MCF 10A (cell line): Measurements from ENCODE around the gene KLHL25. TPM values are rescaled to one million over a fixed set of nuclear protein-coding genes. Genes with fewer than 3 reads are reported as not detected.

Source experiments
- BruUV-seq: library from RNA; stranded (reverse); fragments of 400-500 nt; replicated peaks from 2 replicates; lab custom pipeline; 2021; lab: Mats Ljungman, UMichigan
- CTCF ChIA-PET: fragments of 300-600 bp; sonication (Branson Sonifier 250); formaldehyde crosslinking; extraction: SDS; loops from one replicate; lab custom pipeline; 2021; ENCODE audit warnings: antibody characterized with exemption, inconsistent platforms; lab: Yijun Ruan, JAX
- POLR2A ChIA-PET: fragments of 300-600, 350-650 bp; sonication (Branson Sonifier 250); formaldehyde crosslinking; extraction: SDS; loops from one replicate; lab custom pipeline; 2020; ENCODE audit warnings: antibody characterized with exemption, inconsistent platforms; lab: Yijun Ruan, JAX
- DNase-seq: peaks from one replicate; pipeline ENCODE4 v3.0.0-alpha.2; 2018; ENCODE audit not compliant: unreplicated experiment
- H3K27ac Mint-ChIP-seq: one replicate; pipeline ENCODE4 v1.8.0; 2022; ENCODE audit warnings: mild to moderate bottlenecking, low read depth, mixed read lengths; ENCODE audit not compliant: unreplicated experiment
- H3K27me3 Mint-ChIP-seq: one replicate; pipeline ENCODE4 v1.8.0; 2022; ENCODE audit warnings: mixed read lengths; ENCODE audit not compliant: insufficient read depth, unreplicated experiment
- H3K36me3 Mint-ChIP-seq: one replicate; pipeline ENCODE4 v1.8.0; 2022; ENCODE audit warnings: mild to moderate bottlenecking, moderate library complexity, mixed read lengths; ENCODE audit not compliant: insufficient read depth, unreplicated experiment
- H3K4me1 Mint-ChIP-seq: one replicate; pipeline ENCODE4 v1.8.0; 2022; ENCODE audit warnings: mixed read lengths; ENCODE audit not compliant: insufficient read depth, unreplicated experiment
- H3K4me3 Mint-ChIP-seq: one replicate; pipeline ENCODE4 v1.8.0; 2022; ENCODE audit warnings: mild to moderate bottlenecking, moderate library complexity, mixed read lengths; ENCODE audit not compliant: unreplicated experiment
- H3K9me3 Mint-ChIP-seq: one replicate; pipeline ENCODE4 v1.8.0; 2022; ENCODE audit warnings: mixed read lengths; ENCODE audit not compliant: unreplicated experiment
- intact Hi-C: fragments of 100-400 bp; cut with micrococcal nuclease; formaldehyde crosslinking; loops from 2 replicates; pipeline ENCODE4 v1.14.1; 2022
- total RNA-seq: library from RNA; stranded (reverse); gene quantifications from 2 replicates; pipeline ENCODE4 v1.2.3, GENCODE V29; 2022
- TF ChIP-seq, protein P1 (sequence below): fragments of 200-600 bp; IDR thresholded peaks from one replicate; pipeline ENCODE4 v1.8.0; 2022; ENCODE audit warnings: antibody characterized with exemption, mild to moderate bottlenecking; ENCODE audit not compliant: unreplicated experiment

KLHL25 gene
- total RNA-seq, 1 experiment from 2014 or later, result 3.1 TPM

DNA sequence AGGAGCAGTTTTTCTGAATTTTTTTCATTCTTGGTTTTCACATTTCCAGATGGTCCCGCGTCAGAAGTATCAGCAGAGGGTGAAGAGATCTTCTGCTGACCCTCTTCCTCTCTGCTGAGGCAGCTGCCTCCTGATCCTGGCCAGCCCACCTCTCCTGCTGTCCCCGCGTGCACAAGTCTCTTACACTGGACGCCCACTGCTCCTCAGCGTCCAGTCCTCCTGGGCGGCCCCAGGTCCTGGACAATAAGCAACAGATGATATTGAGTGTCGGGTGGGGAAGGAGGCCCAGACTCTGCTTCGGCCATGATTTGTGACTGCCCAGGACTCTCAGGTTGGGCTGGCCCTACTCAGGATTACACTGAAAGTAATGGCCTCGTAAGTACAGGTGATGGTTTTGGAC is 50.1 kb downstream of the KLHL25 start:
- POLR2A ChIA-PET, result no interaction called here
- CTCF ChIA-PET, result no interaction called here

DNA sequence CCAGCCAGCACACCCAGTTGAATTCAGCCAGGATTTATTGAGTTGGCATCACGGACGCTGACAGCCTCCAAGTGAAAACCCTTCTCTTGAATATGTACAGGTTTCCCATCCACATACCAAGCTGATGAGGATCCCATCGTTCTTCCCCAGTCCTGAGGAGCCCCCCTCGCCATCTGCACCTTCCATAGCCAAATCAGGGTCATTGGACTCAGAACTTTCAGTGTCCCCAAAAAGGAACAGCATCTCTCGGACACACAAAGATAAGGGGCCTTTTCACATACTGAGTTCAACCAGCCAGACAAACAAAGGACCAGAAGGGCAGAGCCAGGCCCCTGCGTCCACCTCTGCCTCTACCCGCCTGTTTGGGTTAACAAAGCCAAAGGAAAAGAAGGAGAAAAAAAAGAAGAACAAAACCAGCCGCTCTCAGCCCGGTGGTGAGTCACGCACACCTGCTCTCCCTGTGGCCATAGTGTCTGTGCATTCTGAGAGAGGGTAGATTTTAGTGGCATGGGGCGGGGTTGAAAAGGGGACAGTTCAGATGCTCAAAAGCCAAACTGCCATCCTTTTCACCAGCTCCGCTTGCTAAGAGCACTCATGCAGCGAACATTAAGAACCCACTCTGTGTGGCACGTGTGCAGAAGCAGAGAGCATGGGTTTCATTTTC is 51.2 kb downstream of the KLHL25 start:
- no peaks in the 10 kb centered on the region for H3K27me3 Mint-ChIP-seq
- H3K4me1 Mint-ChIP-seq, result no peaks in the 10 kb centered on the region
- no peaks in the 10 kb centered on the region for H3K9me3 Mint-ChIP-seq
- H3K36me3 Mint-ChIP-seq, result peaks cover 95% of the 10 kb centered on the region
- DNase-seq, result no peak
- no peak overlapping the region for H3K4me3 Mint-ChIP-seq
- TF ChIP-seq, protein P1, sequence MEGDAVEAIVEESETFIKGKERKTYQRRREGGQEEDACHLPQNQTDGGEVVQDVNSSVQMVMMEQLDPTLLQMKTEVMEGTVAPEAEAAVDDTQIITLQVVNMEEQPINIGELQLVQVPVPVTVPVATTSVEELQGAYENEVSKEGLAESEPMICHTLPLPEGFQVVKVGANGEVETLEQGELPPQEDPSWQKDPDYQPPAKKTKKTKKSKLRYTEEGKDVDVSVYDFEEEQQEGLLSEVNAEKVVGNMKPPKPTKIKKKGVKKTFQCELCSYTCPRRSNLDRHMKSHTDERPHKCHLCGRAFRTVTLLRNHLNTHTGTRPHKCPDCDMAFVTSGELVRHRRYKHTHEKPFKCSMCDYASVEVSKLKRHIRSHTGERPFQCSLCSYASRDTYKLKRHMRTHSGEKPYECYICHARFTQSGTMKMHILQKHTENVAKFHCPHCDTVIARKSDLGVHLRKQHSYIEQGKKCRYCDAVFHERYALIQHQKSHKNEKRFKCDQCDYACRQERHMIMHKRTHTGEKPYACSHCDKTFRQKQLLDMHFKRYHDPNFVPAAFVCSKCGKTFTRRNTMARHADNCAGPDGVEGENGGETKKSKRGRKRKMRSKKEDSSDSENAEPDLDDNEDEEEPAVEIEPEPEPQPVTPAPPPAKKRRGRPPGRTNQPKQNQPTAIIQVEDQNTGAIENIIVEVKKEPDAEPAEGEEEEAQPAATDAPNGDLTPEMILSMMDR, result no peak
- ChIA-PET POLR2A (no interaction called here), CTCF (interaction anchor here (0.8 kb wide), 1 partner anchor 18 kb away, joined by 3 read pairs; no protein-coding TSS in a partner anchor)
- intact Hi-C loops, result no loop called here
- no peak overlapping the region for H3K27ac Mint-ChIP-seq
- BruUV-seq, result no TSS peak

More for the DNA sequence above, 50.1 kb downstream of the KLHL25 start:
- intact Hi-C loops, result no loop called here
- BruUV-seq, result no TSS peak
- Mint-ChIP-seq H3K27me3 (no peaks in the 10 kb centered on the region), H3K9me3 (no peaks in the 10 kb centered on the region), H3K4me3 (no peak overlapping the region), H3K4me1 (no peaks in the 10 kb centered on the region), H3K36me3 (peaks cover 96% of the 10 kb centered on the region), H3K27ac (no peak overlapping the region)
- TF ChIP-seq, protein P1, result no peak
- DNase-seq, result no peak

- ChIA-PET CTCF (interaction anchor here (0.8 to 1.7 kb wide), 3 partner anchors 14 to 100 kb away, joined by 4 to 6 read pairs (median 4); no protein-coding TSS in a partner anchor), POLR2A (interaction anchor here (0.7 kb wide), 1 partner anchor 69 kb away, joined by 3 read pairs; no protein-coding TSS in a partner anchor)
- DNase-seq, result no peak
- no peaks in the 10 kb centered on the region for H3K27me3 Mint-ChIP-seq
- no peak overlapping the region for H3K27ac Mint-ChIP-seq
- BruUV-seq, result no TSS peak
- TF ChIP-seq, protein P1, result no peak
- H3K4me3 Mint-ChIP-seq, result no peak overlapping the region
- peaks cover 93% of the 10 kb centered on the region for H3K36me3 Mint-ChIP-seq
- H3K4me1 Mint-ChIP-seq, result no peaks in the 10 kb centered on the region
- H3K9me3 Mint-ChIP-seq, result no peaks in the 10 kb centered on the region
- intact Hi-C loops, result no loop called here
Measured at GRCh38 chr15:85742186-85742821, 52.4 kb downstream of the KLHL25 start.

DNA sequence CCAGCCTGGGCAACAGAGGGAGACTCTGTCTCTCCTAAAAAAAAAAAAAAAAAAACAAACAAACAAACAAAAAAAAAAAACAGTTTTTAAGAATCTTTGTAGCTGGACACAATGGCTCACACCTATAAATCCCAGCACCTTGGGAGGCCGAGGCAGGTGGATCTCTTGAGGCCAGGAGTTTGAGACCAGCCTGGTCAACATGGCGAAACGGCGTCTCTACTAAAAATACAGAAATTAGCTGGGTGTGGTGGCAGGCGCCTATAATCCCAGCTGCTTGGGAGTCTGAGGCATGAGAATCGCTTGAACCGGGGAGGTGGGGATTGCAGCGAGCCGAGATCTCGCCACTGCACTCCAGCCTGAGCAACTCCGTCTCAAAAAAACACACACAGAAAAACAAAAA is 53.1 kb downstream of the KLHL25 start:
- intact Hi-C loops, result no loop called here
- Mint-ChIP-seq H3K4me1 (no peaks in the 10 kb centered on the region), H3K4me3 (no peak overlapping the region), H3K27ac (no peak overlapping the region), H3K27me3 (no peaks in the 10 kb centered on the region), H3K36me3 (peaks cover 93% of the 10 kb centered on the region), H3K9me3 (no peaks in the 10 kb centered on the region)
- no TSS peak for BruUV-seq
- no peak for DNase-seq
- ChIA-PET POLR2A (interaction anchor here (1.4 kb wide), 1 partner anchor 11 kb away, joined by 5 read pairs; no protein-coding TSS in a partner anchor), CTCF (interaction anchor here (0.6 to 1.7 kb wide), 5 partner anchors 9 to 777 kb away, joined by 3 to 6 read pairs (median 3); no protein-coding TSS in a partner anchor)
- TF ChIP-seq, protein P1, result no peak
